Activated CD4-positive, alpha-beta memory T cell treated with anti-CD3 and anti-CD28 coated beads, Interleukin-2, amount 10 ng/mL, durations not matched to agents 7 days and 5 days (primary cell): Measurements from ENCODE around the gene EZH2. TPM values are rescaled to one million over a fixed set of nuclear protein-coding genes. Genes with fewer than 3 reads are reported as not detected.

Experiments used
- CTCF ChIA-PET: fragments of 350-600 bp; sonication (Branson Sonifier 250); formaldehyde crosslinking; loops from one replicate; lab custom pipeline; 2021; ENCODE audit warnings: antibody characterized with exemption, inconsistent platforms; lab: Charles Lee
- POLR2A ChIA-PET: fragments of 350-600 bp; sonication (Branson Sonifier 250); formaldehyde crosslinking; loops from one replicate; lab custom pipeline; 2021; ENCODE audit warnings: antibody characterized with exemption; lab: Charles Lee
- DNase-seq: peaks from one replicate; pipeline ENCODE4 v3.0.0-alpha.2; 2020
- H3K27ac Mint-ChIP-seq: one replicate; pipeline ENCODE4 v1.8.0; 2021; ENCODE audit warnings: mild to moderate bottlenecking, mixed read lengths
- H3K27me3 Mint-ChIP-seq: one replicate; pipeline ENCODE4 v1.8.0; 2021; ENCODE audit warnings: mixed read lengths
- H3K36me3 Mint-ChIP-seq: one replicate; pipeline ENCODE4 v1.8.0; 2021; ENCODE audit warnings: low read depth, mixed read lengths
- H3K4me1 Mint-ChIP-seq: one replicate; pipeline ENCODE4 v1.8.0; 2021; ENCODE audit warnings: mixed read lengths
- H3K4me3 Mint-ChIP-seq: one replicate; pipeline ENCODE4 v1.8.0; 2021; ENCODE audit warnings: mild to moderate bottlenecking, mixed read lengths
- H3K9me3 Mint-ChIP-seq: one replicate; pipeline ENCODE4 v1.8.0; 2021; ENCODE audit warnings: mixed read lengths
- total RNA-seq, 2 experiments: library from RNA; stranded (reverse); gene quantifications; one replicate each; pipeline ENCODE4 v1.2.3, GENCODE V29; 2021

The EZH2 gene
- total RNA-seq, 2 experiments from 2014 or later: 87.7 to 88.4 TPM

- Mint-ChIP-seq H3K4me3 (no peak overlapping the region), H3K27ac (no peak overlapping the region), H3K9me3 (peaks cover 13% of the 10 kb centered on the region), H3K36me3 (peaks cover 43% of the 10 kb centered on the region), H3K4me1 (peaks cover 48% of the 10 kb centered on the region), H3K27me3 (no peaks in the 10 kb centered on the region)
- ChIA-PET CTCF (no interaction called here), POLR2A (no interaction called here)
- DNase-seq: no peak
Observed at GRCh38 chr7:148871030-148871429, 13.1 kb downstream of the EZH2 start.

GRCh38 chr7:148868378-148868674 is 15.8 kb downstream of the EZH2 start:
- Mint-ChIP-seq H3K4me1 (peaks cover 54% of the 10 kb centered on the region), H3K27me3 (no peaks in the 10 kb centered on the region), H3K36me3 (peaks cover 44% of the 10 kb centered on the region), H3K27ac (no peak overlapping the region), H3K4me3 (no peak overlapping the region), H3K9me3 (peaks cover 13% of the 10 kb centered on the region)
- CTCF ChIA-PET: no interaction called here
- POLR2A ChIA-PET: interaction anchor here (1.1 to 2.1 kb wide), 4 partner anchors 14 to 73 kb away, joined by 3 to 4 read pairs (median 3); partner anchors contain the start of gene EZH2
- DNase-seq: no peak

- POLR2A ChIA-PET: interaction anchor here (1.1 to 2.1 kb wide), 4 partner anchors 15 to 74 kb away, joined by 3 to 4 read pairs (median 3); partner anchors contain the start of gene EZH2
- peaks cover 45% of the 10 kb centered on the region for H3K36me3 Mint-ChIP-seq
- no peak overlapping the region for H3K4me3 Mint-ChIP-seq
- DNase-seq: no peak
- peaks cover 13% of the 10 kb centered on the region for H3K9me3 Mint-ChIP-seq
- no peaks in the 10 kb centered on the region for H3K27me3 Mint-ChIP-seq
- no peak overlapping the region for H3K27ac Mint-ChIP-seq
- peaks cover 52% of the 10 kb centered on the region for H3K4me1 Mint-ChIP-seq
- CTCF ChIA-PET: no interaction called here
Observed at GRCh38 chr7:148867596-148868377, 16.3 kb downstream of the EZH2 start.

GRCh38 chr7:148866362-148866761 is 17.7 kb downstream of the EZH2 start:
- H3K4me3 Mint-ChIP-seq: no peak overlapping the region
- H3K27ac Mint-ChIP-seq: no peak overlapping the region
- CTCF ChIA-PET: no interaction called here
- POLR2A ChIA-PET: interaction anchor here (1.5 kb wide), 1 partner anchor 17 kb away, joined by 4 read pairs; no protein-coding TSS in a partner anchor
- H3K27me3 Mint-ChIP-seq: no peaks in the 10 kb centered on the region
- DNase-seq: no peak
- H3K36me3 Mint-ChIP-seq: peaks cover 38% of the 10 kb centered on the region
- H3K4me1 Mint-ChIP-seq: peaks cover 49% of the 10 kb centered on the region
- peaks cover 13% of the 10 kb centered on the region for H3K9me3 Mint-ChIP-seq

- H3K4me1 Mint-ChIP-seq: peaks cover 46% of the 10 kb centered on the region
- no peak overlapping the region for H3K27ac Mint-ChIP-seq
- H3K4me3 Mint-ChIP-seq: no peak overlapping the region
- ChIA-PET CTCF (no interaction called here), POLR2A (no interaction called here)
- H3K27me3 Mint-ChIP-seq: no peaks in the 10 kb centered on the region
- H3K9me3 Mint-ChIP-seq: peaks cover 13% of the 10 kb centered on the region
- DNase-seq: no peak
- peaks cover 36% of the 10 kb centered on the region for H3K36me3 Mint-ChIP-seq
Observed at GRCh38 chr7:148865283-148865682, 18.8 kb downstream of the EZH2 start.

GRCh38 chr7:148863324-148863723 is 20.8 kb downstream of the EZH2 start:
- ChIA-PET CTCF (no interaction called here), POLR2A (no interaction called here)
- peaks cover 12% of the 10 kb centered on the region for H3K9me3 Mint-ChIP-seq
- no peaks in the 10 kb centered on the region for H3K27me3 Mint-ChIP-seq
- no peak overlapping the region for H3K27ac Mint-ChIP-seq
- no peak overlapping the region for H3K4me3 Mint-ChIP-seq
- H3K36me3 Mint-ChIP-seq: peaks cover 20% of the 10 kb centered on the region
- no peak for DNase-seq
- H3K4me1 Mint-ChIP-seq: peaks cover 49% of the 10 kb centered on the region

- peaks cover 41% of the 10 kb centered on the region for H3K4me1 Mint-ChIP-seq
- H3K36me3 Mint-ChIP-seq: peaks cover 12% of the 10 kb centered on the region
- H3K4me3 Mint-ChIP-seq: no peak overlapping the region
- CTCF ChIA-PET: no interaction called here
- POLR2A ChIA-PET: no interaction called here
- H3K27ac Mint-ChIP-seq: no peak overlapping the region
- H3K27me3 Mint-ChIP-seq: no peaks in the 10 kb centered on the region
- DNase-seq: no peak
- H3K9me3 Mint-ChIP-seq: peaks cover 3% of the 10 kb centered on the region
Observed at GRCh38 chr7:148862481-148862880, 21.6 kb downstream of the EZH2 start.

- Mint-ChIP-seq H3K4me1 (peaks cover 42% of the 10 kb centered on the region), H3K4me3 (no peak overlapping the region), H3K9me3 (no peaks in the 10 kb centered on the region), H3K36me3 (peaks cover 8% of the 10 kb centered on the region), H3K27ac (no peak overlapping the region), H3K27me3 (no peaks in the 10 kb centered on the region)
- ChIA-PET CTCF (interaction anchor here (1.5 to 2.5 kb wide), 2 partner anchors 14 to 84 kb away, joined by 7 to 10 read pairs; no protein-coding TSS in a partner anchor), POLR2A (interaction anchor here (3.7 kb wide), 1 partner anchor 25 kb away, joined by 11 read pairs; the partner anchor contains the start of gene EZH2)
- no peak for DNase-seq
Observed at GRCh38 chr7:148858489-148858888, 25.6 kb downstream of the EZH2 start.

- Mint-ChIP-seq H3K36me3 (peaks cover 6% of the 10 kb centered on the region), H3K4me1 (peaks cover 46% of the 10 kb centered on the region), H3K27ac (peak overlapping the region; percentile 56), H3K4me3 (no peak overlapping the region), H3K27me3 (no peaks in the 10 kb centered on the region), H3K9me3 (no peaks in the 10 kb centered on the region)
- ChIA-PET POLR2A (interaction anchor here (0.7 to 1.6 kb wide), 6 partner anchors 13 to 84 kb away, joined by 3 to 7 read pairs (median 4); no protein-coding TSS in a partner anchor), CTCF (interaction anchor here (0.5 to 3.8 kb wide), 15 partner anchors 10 to 281 kb away, joined by 3 to 20 read pairs (median 5); no protein-coding TSS in a partner anchor)
- DNase-seq: peak; percentile 23
Observed at GRCh38 chr7:148856891-148857290, 27.2 kb downstream of the EZH2 start.

- POLR2A ChIA-PET: interaction anchor here (0.7 to 1.6 kb wide), 8 partner anchors 12 to 85 kb away, joined by 3 to 7 read pairs (median 4); no protein-coding TSS in a partner anchor
- no peak overlapping the region for H3K4me3 Mint-ChIP-seq
- H3K4me1 Mint-ChIP-seq: peaks cover 44% of the 10 kb centered on the region
- no peaks in the 10 kb centered on the region for H3K9me3 Mint-ChIP-seq
- peak overlapping the region; percentile 65 for H3K27ac Mint-ChIP-seq
- CTCF ChIA-PET: interaction anchor here (0.5 to 3.8 kb wide), 16 partner anchors 10 to 281 kb away, joined by 3 to 20 read pairs (median 5); no protein-coding TSS in a partner anchor
- DNase-seq: no peak
- peaks cover 6% of the 10 kb centered on the region for H3K36me3 Mint-ChIP-seq
- H3K27me3 Mint-ChIP-seq: no peaks in the 10 kb centered on the region
Observed at GRCh38 chr7:148856578-148856881, 27.6 kb downstream of the EZH2 start.

- H3K27me3 Mint-ChIP-seq: no peaks in the 10 kb centered on the region
- peaks cover 6% of the 10 kb centered on the region for H3K36me3 Mint-ChIP-seq
- H3K9me3 Mint-ChIP-seq: no peaks in the 10 kb centered on the region
- ChIA-PET POLR2A (no interaction called here), CTCF (interaction anchor here (2.0 to 3.8 kb wide), 3 partner anchors 33 to 108 kb away, joined by 7 to 20 read pairs (median 16); no protein-coding TSS in a partner anchor)
- no peak overlapping the region for H3K4me3 Mint-ChIP-seq
- H3K4me1 Mint-ChIP-seq: peaks cover 49% of the 10 kb centered on the region
- DNase-seq: no peak
- H3K27ac Mint-ChIP-seq: no peak overlapping the region
Observed at GRCh38 chr7:148854983-148855382, 29.1 kb downstream of the EZH2 start.

- Mint-ChIP-seq H3K9me3 (no peaks in the 10 kb centered on the region), H3K27ac (no peak overlapping the region), H3K36me3 (peaks cover 6% of the 10 kb centered on the region), H3K27me3 (no peaks in the 10 kb centered on the region), H3K4me3 (no peak overlapping the region), H3K4me1 (peaks cover 53% of the 10 kb centered on the region)
- no peak for DNase-seq
- ChIA-PET POLR2A (interaction anchor here (1.6 kb wide), 1 partner anchor 31 kb away, joined by 8 read pairs; the partner anchor contains the start of gene EZH2), CTCF (no interaction called here)
Observed at GRCh38 chr7:148852272-148852671, 31.8 kb downstream of the EZH2 start.

- peaks cover 52% of the 10 kb centered on the region for H3K4me1 Mint-ChIP-seq
Observed at GRCh38 chr7:148850564-148850963, 33.5 kb downstream of the EZH2 start.

More at GRCh38 chr7:148850564-148850963, 33.5 kb downstream of the EZH2 start:
- Mint-ChIP-seq H3K9me3 (no peaks in the 10 kb centered on the region), H3K4me3 (no peak overlapping the region), H3K36me3 (peaks cover 10% of the 10 kb centered on the region), H3K27ac (no peak overlapping the region), H3K27me3 (no peaks in the 10 kb centered on the region)
- no peak for DNase-seq
- ChIA-PET CTCF (no interaction called here), POLR2A (interaction anchor here (1.6 kb wide), 1 partner anchor 33 kb away, joined by 8 read pairs; the partner anchor contains the start of gene EZH2)
